B cell (primary cell): Measurements from ENCODE around the gene CROT. TPM values are rescaled to one million over a fixed set of nuclear protein-coding genes. Genes with fewer than 3 reads are reported as not detected.

ENCODE experiments used
- ATAC-seq: fragments of 200-7000 bp; cut with Tn5 transposase; one replicate; pipeline ENCODE4 v1.10.0; 2021; ENCODE audit warnings: low read depth, mild to moderate bottlenecking, moderate number of reproducible peaks, moderate library complexity
- CTCF ChIA-PET: fragments of 350-600 bp; sonication (Branson Sonifier 250); formaldehyde crosslinking; loops from one replicate; lab custom pipeline; 2021; ENCODE audit warnings: antibody characterized with exemption, inconsistent platforms; lab: Charles Lee
- POLR2A ChIA-PET: fragments of 350-600 bp; sonication (Branson Sonifier 250); formaldehyde crosslinking; loops from one replicate; lab custom pipeline; 2021; ENCODE audit warnings: antibody characterized with exemption; lab: Charles Lee
- DNase-seq: peaks from one replicate; pipeline ENCODE4 v3.0.0; 2013
- H2AFZ ChIP-seq: 2 replicates; pipeline ENCODE4 v1.6.1; 2012; ENCODE audit warnings: mild to moderate bottlenecking, low read depth, low read length; ENCODE audit not compliant: insufficient read depth, poor library complexity, severe bottlenecking
- H3K27ac ChIP-seq, 2 donors: 1 replicate in 1 of 2; 2 replicates in 1 of 2; pipeline ENCODE4 v1.5.1; 2012 to 2013; ENCODE audit warnings: low read length in 2 of 2, mild to moderate bottlenecking in 2 of 2, moderate library complexity in 1 of 2
- H3K27me3 ChIP-seq, 4 experiments: fragments of 200-600 bp in 1 of 4; sonication (generic) in 1 of 4; replicated peaks in 1 of 4; 1 replicate in 2 of 4; 2 replicates in 2 of 4; pipeline versions ENCODE4 v1.6.1 to v1.7.0; 2013 to 2016; ENCODE audit warnings: low read length in 3 of 4, mild to moderate bottlenecking in 2 of 4, mixed read lengths in 1 of 4, moderate library complexity in 1 of 4; ENCODE audit not compliant: insufficient read depth in 4 of 4, control insufficient read depth in 3 of 4; ENCODE audit errors: control extremely low read depth in 1 of 4
- H3K36me3 ChIP-seq, 2 experiments: replicated peaks in 1 of 2; 1 replicate in 1 of 2; 2 replicates in 1 of 2; pipeline versions ENCODE4 v1.6.1 to v1.7.1; 2013; ENCODE audit warnings: low read length in 1 of 2; ENCODE audit not compliant: insufficient read depth in 2 of 2, control insufficient read depth in 1 of 2; ENCODE audit errors: control extremely low read depth in 1 of 2, extremely low read depth in 1 of 2
- H3K4me1 ChIP-seq, 2 donors: fragments of 200-600 bp in 1 of 2; sonication (generic) in 1 of 2; 1 replicate in 1 of 2; 2 replicates in 1 of 2; pipeline versions ENCODE4 v1.5.1 to v1.6.1; 2013 to 2017; ENCODE audit warnings: low read length in 2 of 2; ENCODE audit not compliant: control insufficient read depth in 2 of 2, insufficient read depth in 2 of 2
- H3K4me2 ChIP-seq: replicated peaks from 2 replicates; pipeline ENCODE3; 2012; ENCODE audit warnings: mild to moderate bottlenecking, low read depth, low read length; ENCODE audit not compliant: poor library complexity, severe bottlenecking
- H3K4me3 ChIP-seq, 5 experiments: fragments of 200-600 bp in 1 of 5; sonication (generic) in 1 of 5; 1 replicate in 3 of 5; 2 replicates in 2 of 5; pipeline versions ENCODE4 v1.5.1 to v1.7.0; 2011 to 2016; ENCODE audit warnings: low read length in 4 of 5, mild to moderate bottlenecking in 4 of 5, low read depth in 2 of 5, control low read depth in 1 of 5, moderate library complexity in 1 of 5; ENCODE audit not compliant: insufficient read depth in 1 of 5; ENCODE audit errors: control extremely low read depth in 1 of 5, extremely low read depth in 1 of 5
- H3K79me2 ChIP-seq: fragments of 200-600 bp; sonication (generic); one replicate; pipeline ENCODE4 v1.6.0; 2016; ENCODE audit warnings: low read length; ENCODE audit not compliant: control insufficient read depth, insufficient read depth
- H3K9ac ChIP-seq: fragments of 200-600 bp; sonication (generic); 2 replicates; pipeline ENCODE4 v1.6.1; 2017; ENCODE audit warnings: mild to moderate bottlenecking, low read length, moderate library complexity
- H3K9me3 ChIP-seq, 3 donors: one replicate each; pipeline versions ENCODE4 v1.6.1 to v1.7.1; 2013; ENCODE audit warnings: low read length in 2 of 3; ENCODE audit not compliant: control insufficient read depth in 2 of 3, insufficient read depth in 1 of 3; ENCODE audit errors: control extremely low read depth in 1 of 3
- H4K20me1 ChIP-seq: 2 replicates; pipeline ENCODE4 v1.6.0; 2012; ENCODE audit warnings: mild to moderate bottlenecking, low read length; ENCODE audit not compliant: insufficient read depth, control insufficient read depth, poor library complexity, severe bottlenecking
- H3K27ac Mint-ChIP-seq: one replicate; pipeline ENCODE4 v1.8.0; 2021; ENCODE audit warnings: mixed read lengths
- H3K27me3 Mint-ChIP-seq: one replicate; pipeline ENCODE4 v1.8.0; 2021; ENCODE audit warnings: mixed read lengths
- H3K4me1 Mint-ChIP-seq: one replicate; pipeline ENCODE4 v1.8.0; 2021; ENCODE audit warnings: mixed read lengths
- H3K4me3 Mint-ChIP-seq: one replicate; pipeline ENCODE4 v1.8.0; 2021; ENCODE audit warnings: mixed read lengths
- H3K9me3 Mint-ChIP-seq: one replicate; pipeline ENCODE4 v1.8.0; 2022; ENCODE audit warnings: mixed read lengths; ENCODE audit not compliant: insufficient read depth
- EZH2 ChIP-seq: IDR thresholded peaks from 2 replicates; pipeline ENCODE4 v1.6.1; 2012; ENCODE audit warnings: borderline replicate concordance, low read depth, mild to moderate bottlenecking, moderate library complexity, low read length; ENCODE audit not compliant: insufficient read depth, poor library complexity, severe bottlenecking
- WGBS: methylation state at CpG from one replicate; pipeline ENCODE4 v1.1.5; 2013; ENCODE audit warnings: missing lambda C conversion rate; ENCODE audit not compliant: insufficient coverage; 5-methylcytosine and 5-hydroxymethylcytosine counted together
- intact Hi-C: fragments of 100-400 bp; cut with micrococcal nuclease; formaldehyde crosslinking; loops from one replicate; pipeline ENCODE4 v1.10.0; 2022
- polyA plus RNA-seq: library from polyadenylated mRNA; depleted of rRNA; stranded (reverse); fragments of >200 nt; gene quantifications from 2 replicates; pipeline ENCODE4 v1.2.3, GENCODE V29; 2012
- total RNA-seq, 2 donors: library from RNA; stranded (reverse); fragments of 120-200 nt in 1 of 2; gene quantifications; 1 replicate in 1 of 2; 2 replicates in 1 of 2; pipeline versions ENCODE4 v1.2.3 to v1.2.4, GENCODE V29; 2013 to 2022
- TF ChIP-seq, protein P1 (sequence below): fragments of 200-600 bp; IDR thresholded peaks from one replicate; pipeline ENCODE4 v1.8.0; 2022; ENCODE audit warnings: antibody characterized with exemption, mild to moderate bottlenecking

The CROT gene
- total and polyA plus RNA-seq, 2 donors (not counting 1 experiment from before 2014, with no cell fraction given): 2.7 to 13.3 TPM

DNA sequence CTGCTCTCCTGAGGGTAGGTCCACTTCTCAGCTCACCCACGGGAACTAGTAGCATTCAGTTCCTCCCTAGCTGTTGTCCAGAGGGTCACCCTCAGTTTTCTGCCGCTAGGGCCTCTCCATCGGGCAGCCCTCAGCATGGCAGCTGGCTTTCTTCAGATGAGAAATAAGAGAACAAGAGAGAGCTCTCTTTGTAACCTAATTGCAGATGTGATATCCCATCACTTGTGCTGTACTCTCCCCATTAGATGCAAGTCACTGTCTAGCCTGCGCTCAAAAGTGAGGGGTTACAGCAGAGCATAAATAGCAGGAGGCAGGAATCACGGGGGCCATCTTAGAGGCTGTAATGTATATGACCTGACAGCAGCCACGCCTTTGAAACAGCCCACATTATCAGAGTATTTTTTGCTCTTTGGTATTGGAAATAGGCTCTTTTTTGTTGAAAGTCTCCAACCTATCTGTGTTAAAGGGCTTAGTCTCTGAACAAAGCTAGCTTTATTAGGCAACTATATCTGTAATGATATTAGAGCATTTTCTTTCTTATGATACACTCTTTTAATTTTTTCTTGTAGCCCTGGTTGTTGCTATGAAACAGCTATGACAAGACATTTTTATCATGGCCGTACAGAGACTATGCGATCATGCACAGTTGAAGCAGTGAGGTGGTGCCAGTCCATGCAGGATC lies 45.7 kb downstream of the CROT start:
- Mint-ChIP-seq H3K27ac (no peak overlapping the region), H3K27me3 (no peaks in the 10 kb centered on the region), H3K4me1 (no peaks in the 10 kb centered on the region), H3K4me3 (no peak overlapping the region), H3K9me3 (no peaks in the 10 kb centered on the region)
- H2AFZ ChIP-seq: no peak overlapping the region
- DNase-seq (no peak), ATAC-seq (no peak)
- no peak overlapping the region for H3K4me2 ChIP-seq
- TF ChIP-seq EZH2: no peak
- TF ChIP-seq, protein P1, sequence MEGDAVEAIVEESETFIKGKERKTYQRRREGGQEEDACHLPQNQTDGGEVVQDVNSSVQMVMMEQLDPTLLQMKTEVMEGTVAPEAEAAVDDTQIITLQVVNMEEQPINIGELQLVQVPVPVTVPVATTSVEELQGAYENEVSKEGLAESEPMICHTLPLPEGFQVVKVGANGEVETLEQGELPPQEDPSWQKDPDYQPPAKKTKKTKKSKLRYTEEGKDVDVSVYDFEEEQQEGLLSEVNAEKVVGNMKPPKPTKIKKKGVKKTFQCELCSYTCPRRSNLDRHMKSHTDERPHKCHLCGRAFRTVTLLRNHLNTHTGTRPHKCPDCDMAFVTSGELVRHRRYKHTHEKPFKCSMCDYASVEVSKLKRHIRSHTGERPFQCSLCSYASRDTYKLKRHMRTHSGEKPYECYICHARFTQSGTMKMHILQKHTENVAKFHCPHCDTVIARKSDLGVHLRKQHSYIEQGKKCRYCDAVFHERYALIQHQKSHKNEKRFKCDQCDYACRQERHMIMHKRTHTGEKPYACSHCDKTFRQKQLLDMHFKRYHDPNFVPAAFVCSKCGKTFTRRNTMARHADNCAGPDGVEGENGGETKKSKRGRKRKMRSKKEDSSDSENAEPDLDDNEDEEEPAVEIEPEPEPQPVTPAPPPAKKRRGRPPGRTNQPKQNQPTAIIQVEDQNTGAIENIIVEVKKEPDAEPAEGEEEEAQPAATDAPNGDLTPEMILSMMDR: no peak
- H4K20me1 ChIP-seq: peaks cover 3% of the 10 kb centered on the region
- ChIA-PET POLR2A (no interaction called here), CTCF (no interaction called here)
- no peak overlapping the region for H3K27ac ChIP-seq
- H3K4me1 ChIP-seq: no peaks in the 10 kb centered on the region
- no peak overlapping the region for H3K4me3 ChIP-seq
- intact Hi-C loops: no loop called here
- no peaks in the 10 kb centered on the region for H3K9me3 ChIP-seq
- H3K36me3 ChIP-seq: peaks cover 2 to 7% of the 10 kb centered on the region in 2 experiments
- H3K27me3 ChIP-seq: no peaks in the 10 kb centered on the region
- H3K9ac ChIP-seq: no peak overlapping the region
- H3K79me2 ChIP-seq: no peaks in the 10 kb centered on the region
- WGBS: 97% methylated on average over 3 of the region's 8 CpGs

DNA sequence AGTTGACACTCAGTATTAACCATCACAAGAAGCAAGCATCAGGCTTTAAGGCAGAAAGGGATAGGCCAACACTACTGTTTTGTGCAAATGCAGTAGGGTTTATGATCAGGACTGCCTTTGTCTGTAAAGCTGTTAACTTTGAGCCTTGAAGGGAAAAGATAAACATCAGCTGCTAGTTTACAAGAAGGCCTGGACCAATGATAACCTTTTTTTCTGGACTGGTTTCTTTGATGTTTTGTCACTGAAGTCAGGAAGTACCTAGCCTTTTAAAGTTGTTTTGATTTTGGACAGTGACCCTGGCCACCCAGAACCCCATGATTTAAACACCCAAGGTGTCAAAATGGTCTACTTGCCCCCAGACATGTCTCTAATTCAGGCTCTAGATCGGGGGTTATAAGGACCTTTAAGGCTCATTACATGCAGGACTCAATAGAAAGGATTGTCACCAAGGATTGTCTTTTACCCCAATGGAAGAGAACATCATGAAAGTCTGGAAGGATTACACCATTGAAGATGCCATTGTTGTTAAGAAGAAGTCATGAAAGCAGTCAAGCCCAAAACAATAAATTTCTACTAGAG lies 50.1 kb downstream of the CROT start:
- H3K4me3 Mint-ChIP-seq: no peak overlapping the region
- intact Hi-C loops: no loop called here
- TF ChIP-seq, protein P1: no peak
- no peak for TF ChIP-seq EZH2
- Histone ChIP-seq H3K4me1 (no peaks in the 10 kb centered on the region), H3K4me3 (no peak overlapping the region), H2AFZ (no peak overlapping the region), H3K9me3 (no peaks in the 10 kb centered on the region), H3K27me3 (no peaks in the 10 kb centered on the region), H3K9ac (no peak overlapping the region), H3K79me2 (no peaks in the 10 kb centered on the region), H4K20me1 (no peaks in the 10 kb centered on the region), H3K27ac (no peak overlapping the region), H3K4me2 (no peak overlapping the region), H3K36me3 (peaks cover 8 to 11% of the 10 kb centered on the region in 2 experiments)
- ChIA-PET POLR2A (no interaction called here), CTCF (no interaction called here)
- no peak for ATAC-seq
- H3K9me3 Mint-ChIP-seq: no peaks in the 10 kb centered on the region
- no CpG with 5 or more reads among the region's 1 CpG for WGBS
- H3K27ac Mint-ChIP-seq: no peak overlapping the region
- DNase-seq: no peak
- H3K27me3 Mint-ChIP-seq: no peaks in the 10 kb centered on the region
- no peaks in the 10 kb centered on the region for H3K4me1 Mint-ChIP-seq
